Measurements from ENCODE around the gene FOXN4.

The FOXN4 gene, protein sequence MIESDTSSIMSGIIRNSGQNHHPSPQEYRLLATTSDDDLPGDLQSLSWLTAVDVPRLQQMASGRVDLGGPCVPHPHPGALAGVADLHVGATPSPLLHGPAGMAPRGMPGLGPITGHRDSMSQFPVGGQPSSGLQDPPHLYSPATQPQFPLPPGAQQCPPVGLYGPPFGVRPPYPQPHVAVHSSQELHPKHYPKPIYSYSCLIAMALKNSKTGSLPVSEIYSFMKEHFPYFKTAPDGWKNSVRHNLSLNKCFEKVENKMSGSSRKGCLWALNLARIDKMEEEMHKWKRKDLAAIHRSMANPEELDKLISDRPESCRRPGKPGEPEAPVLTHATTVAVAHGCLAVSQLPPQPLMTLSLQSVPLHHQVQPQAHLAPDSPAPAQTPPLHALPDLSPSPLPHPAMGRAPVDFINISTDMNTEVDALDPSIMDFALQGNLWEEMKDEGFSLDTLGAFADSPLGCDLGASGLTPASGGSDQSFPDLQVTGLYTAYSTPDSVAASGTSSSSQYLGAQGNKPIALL

DNA sequence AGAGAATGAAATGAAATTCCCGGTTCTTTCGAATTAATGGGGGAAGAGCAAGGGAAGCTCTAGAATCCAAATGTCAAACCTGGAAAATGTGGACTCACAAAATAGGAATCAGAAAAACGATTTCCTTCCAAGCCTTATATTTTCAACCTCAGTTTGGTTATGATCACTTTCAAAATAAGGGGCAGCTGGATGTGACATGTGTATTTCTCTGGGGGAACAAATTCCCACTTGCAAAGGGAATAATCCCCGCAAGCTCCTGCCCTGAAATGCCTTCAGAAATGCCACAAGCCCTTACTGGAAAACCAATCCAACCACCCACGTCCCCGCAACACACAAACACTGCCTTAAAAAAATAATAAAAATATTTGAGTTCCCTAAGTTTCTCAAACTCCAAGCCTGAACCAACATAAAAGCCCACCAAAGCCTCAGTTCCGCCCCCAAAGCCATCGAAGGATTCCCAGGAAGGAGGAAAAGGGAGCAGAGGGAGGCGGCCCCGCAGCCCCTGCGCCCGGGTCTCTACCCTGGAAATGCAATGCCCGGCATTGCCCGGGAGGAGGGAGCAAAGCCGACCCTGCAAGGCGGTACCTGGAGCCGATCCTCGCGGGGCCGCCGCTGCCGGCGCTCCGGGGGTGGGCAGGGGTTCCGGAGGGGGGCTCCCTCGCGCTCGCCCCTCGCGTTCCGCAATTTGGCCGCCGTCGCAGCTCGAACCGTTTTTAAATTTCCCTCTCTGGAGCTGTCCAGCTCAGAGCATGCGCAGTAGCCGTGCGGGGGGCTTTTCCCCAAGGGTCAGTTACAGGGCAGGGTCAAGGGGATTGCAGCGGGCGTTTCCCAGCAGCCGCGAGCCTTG, at the start of gene FOXN4:
Gene FOXN4, minus strand, starts transcription at position 751 of the 847 bp plus-strand sequence. CDS start 963 bp downstream, outside the sequence.
- Histone ChIP-seq H3K9me3 (ENCODE audit: control insufficient read depth, insufficient read depth, low read length) (no peaks in the 10 kb centered on the region), H3K36me3 (ENCODE audit: insufficient read depth, low read length) (no peaks in the 10 kb centered on the region), H3K4me1 (ENCODE audit: insufficient read depth, low read length) (no peaks in the 10 kb centered on the region), H3K9ac (ENCODE audit: low read depth, low read length) (peak within 1 kb of the TSS; percentile 73)

GRCh38 chr12:109358154-109358869, 49.2 kb upstream of the FOXN4 start:
- no peaks in the 10 kb centered on the region for H3K4me1 ChIP-seq (ENCODE audit: insufficient read depth, low read length)
- no peaks in the 10 kb centered on the region; the same call in 1 of the 2 replicates for H3K36me3 ChIP-seq (ENCODE audit: insufficient read depth, low read length)
- H3K9ac ChIP-seq (ENCODE audit: low read depth, low read length) = no peak overlapping the region
- H3K9me3 ChIP-seq (ENCODE audit: control insufficient read depth, insufficient read depth, low read length) = no peaks in the 10 kb centered on the region

DNA sequence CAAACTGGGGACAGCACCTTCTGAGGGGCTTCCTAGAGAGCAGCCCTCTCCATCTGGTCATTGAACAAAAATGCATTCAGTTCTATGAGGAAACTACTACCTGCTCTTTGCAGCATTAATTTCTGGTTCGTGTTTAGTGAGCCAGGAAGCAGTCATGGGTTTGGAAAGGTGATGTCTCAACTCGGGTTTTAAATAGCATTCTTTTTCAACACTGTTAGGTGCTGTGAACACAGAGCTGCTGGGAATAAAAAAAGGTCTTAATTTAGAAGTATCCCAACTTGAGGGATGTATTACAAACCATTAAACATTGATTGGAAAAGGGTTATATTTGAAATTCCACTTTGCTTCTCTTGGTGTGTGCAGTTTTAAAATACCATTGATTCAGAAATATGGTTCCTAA, 47.9 kb upstream of the FOXN4 start:
- H3K9ac ChIP-seq (ENCODE audit: low read depth, low read length) = no peak overlapping the region
- H3K4me1 ChIP-seq (ENCODE audit: insufficient read depth, low read length) = no peaks in the 10 kb centered on the region
- H3K36me3 ChIP-seq (ENCODE audit: insufficient read depth, low read length) = no peaks in the 10 kb centered on the region; the same call in 1 of the 2 replicates
- H3K9me3 ChIP-seq (ENCODE audit: control insufficient read depth, insufficient read depth, low read length) = no peaks in the 10 kb centered on the region

- Histone ChIP-seq H3K9me3 (ENCODE audit: control insufficient read depth, insufficient read depth, low read length) (no peaks in the 10 kb centered on the region), H3K4me1 (ENCODE audit: insufficient read depth, low read length) (no peaks in the 10 kb centered on the region), H3K9ac (ENCODE audit: low read depth, low read length) (no peak overlapping the region), H3K36me3 (ENCODE audit: insufficient read depth, low read length) (no peaks in the 10 kb centered on the region; the same call in 1 of the 2 replicates)
Measured at GRCh38 chr12:109356577-109356976, 47.5 kb upstream of the FOXN4 start.

DNA sequence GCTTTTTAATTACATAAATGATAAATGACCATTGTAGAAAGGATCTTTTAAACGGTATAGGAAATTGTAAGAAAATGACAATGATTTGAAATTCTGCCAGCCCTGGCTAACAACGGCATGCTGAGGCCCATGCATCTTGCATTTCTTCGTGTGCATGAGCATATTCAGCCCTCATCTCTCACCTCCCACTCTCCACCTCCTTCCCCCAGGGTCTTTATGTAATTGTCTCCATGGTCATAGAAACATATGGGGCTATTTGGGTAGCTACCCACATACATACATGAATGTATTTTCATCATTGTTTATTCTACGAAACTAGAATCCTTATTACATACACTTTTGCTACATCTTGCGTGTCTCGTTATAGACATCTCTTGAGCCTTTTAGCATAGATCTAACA, 43.1 kb upstream of the FOXN4 start:
- H3K9me3 ChIP-seq (ENCODE audit: control insufficient read depth, insufficient read depth, low read length) = no peaks in the 10 kb centered on the region

GRCh38 chr12:109347589-109347988, 38.5 kb upstream of the FOXN4 start, which contains the start of gene MYO1H:
Gene MYO1H (plus strand): TSS chr12:109347900. CDS start chr12:109347961, 61 bp downstream.
- H3K9me3 ChIP-seq (ENCODE audit: control insufficient read depth, insufficient read depth, low read length) = no peaks in the 10 kb centered on the region
- no peaks in the 10 kb centered on the region for H3K36me3 ChIP-seq (ENCODE audit: insufficient read depth, low read length)
- H3K4me1 ChIP-seq (ENCODE audit: insufficient read depth, low read length) = no peaks in the 10 kb centered on the region
- no peak within 1 kb of the TSS for H3K9ac ChIP-seq (ENCODE audit: low read depth, low read length)

More for the DNA sequence above, 43.1 kb upstream of the FOXN4 start:
- Histone ChIP-seq H3K4me1 (ENCODE audit: insufficient read depth, low read length) (no peaks in the 10 kb centered on the region), H3K36me3 (ENCODE audit: insufficient read depth, low read length) (no peaks in the 10 kb centered on the region; the same call in 1 of the 2 replicates), H3K9ac (ENCODE audit: low read depth, low read length) (no peak overlapping the region)

DNA sequence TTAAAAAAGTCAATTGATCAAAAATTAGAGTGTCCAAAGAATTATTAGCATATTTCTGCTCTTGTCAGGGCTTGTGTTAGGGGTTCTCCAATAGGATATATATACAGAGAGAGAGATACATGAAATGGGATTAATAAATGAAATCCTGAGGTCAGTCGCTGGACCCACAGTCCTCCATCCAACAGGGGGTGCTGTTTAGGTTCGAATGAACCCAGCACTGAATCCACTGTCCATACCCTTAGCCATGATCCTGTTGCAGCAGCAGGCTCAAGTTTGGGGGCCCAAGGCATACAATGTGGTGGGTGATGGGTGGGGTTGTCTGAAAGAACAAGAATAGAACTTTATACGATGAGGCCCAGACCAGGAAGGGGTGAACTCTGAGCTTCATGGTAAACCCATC, 37.8 kb upstream of the FOXN4 start:
- Histone ChIP-seq H3K9ac (ENCODE audit: low read depth, low read length) (no peak overlapping the region), H3K4me1 (ENCODE audit: insufficient read depth, low read length) (no peaks in the 10 kb centered on the region), H3K9me3 (ENCODE audit: control insufficient read depth, insufficient read depth, low read length) (no peaks in the 10 kb centered on the region), H3K36me3 (ENCODE audit: insufficient read depth, low read length) (no peaks in the 10 kb centered on the region)

DNA sequence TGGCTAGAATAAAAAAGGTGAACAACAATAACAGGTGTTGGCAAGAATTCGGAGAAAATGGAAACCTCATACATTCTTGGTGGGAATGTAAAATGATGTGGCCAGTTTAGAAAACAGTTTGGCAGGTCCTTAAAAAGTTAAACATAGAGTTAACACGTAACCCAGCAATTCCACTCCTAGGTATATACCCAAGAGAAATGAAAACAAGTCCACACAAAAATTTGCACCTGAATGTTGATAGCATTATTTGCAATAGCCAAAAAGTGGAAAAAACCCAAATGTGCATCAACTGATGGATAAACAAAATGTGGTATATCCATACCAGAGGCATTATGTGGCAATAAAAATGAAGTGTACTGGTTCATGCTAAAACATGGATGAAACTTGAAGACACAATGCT, 36.3 kb upstream of the FOXN4 start:
- H3K9me3 ChIP-seq (ENCODE audit: control insufficient read depth, insufficient read depth, low read length) = no peaks in the 10 kb centered on the region
- H3K4me1 ChIP-seq (ENCODE audit: insufficient read depth, low read length) = no peaks in the 10 kb centered on the region
- H3K9ac ChIP-seq (ENCODE audit: low read depth, low read length) = no peak overlapping the region
- H3K36me3 ChIP-seq (ENCODE audit: insufficient read depth, low read length) = no peaks in the 10 kb centered on the region

DNA sequence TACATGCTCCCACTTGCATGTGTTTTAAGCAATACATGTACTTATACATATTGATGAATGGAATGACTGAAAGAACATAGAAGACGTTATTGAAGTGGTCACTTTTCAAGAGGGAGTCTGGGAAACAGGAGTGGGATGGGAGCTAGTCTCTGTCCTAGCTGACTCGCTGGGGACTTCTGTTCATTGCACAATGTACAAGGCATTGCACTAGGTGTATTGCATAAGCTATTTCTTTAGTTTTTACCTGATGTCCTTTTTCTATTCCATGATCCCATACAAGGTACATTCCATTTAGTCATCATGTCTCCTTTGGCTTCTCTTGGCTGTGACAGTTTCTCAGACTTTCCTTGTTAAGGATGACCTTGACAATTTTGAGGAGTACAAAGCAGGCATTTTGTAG, 34.6 kb upstream of the FOXN4 start:
- Histone ChIP-seq H3K36me3 (ENCODE audit: insufficient read depth, low read length) (no peaks in the 10 kb centered on the region), H3K4me1 (ENCODE audit: insufficient read depth, low read length) (no peaks in the 10 kb centered on the region), H3K9ac (ENCODE audit: low read depth, low read length) (no peak overlapping the region), H3K9me3 (ENCODE audit: control insufficient read depth, insufficient read depth, low read length) (no peaks in the 10 kb centered on the region)

GRCh38 chr12:109336593-109336992, 27.5 kb upstream of the FOXN4 start:
- Histone ChIP-seq H3K9me3 (ENCODE audit: control insufficient read depth, insufficient read depth, low read length) (no peaks in the 10 kb centered on the region), H3K4me1 (ENCODE audit: insufficient read depth, low read length) (no peaks in the 10 kb centered on the region), H3K36me3 (ENCODE audit: insufficient read depth, low read length) (no peaks in the 10 kb centered on the region), H3K9ac (ENCODE audit: low read depth, low read length) (no peak overlapping the region)

DNA sequence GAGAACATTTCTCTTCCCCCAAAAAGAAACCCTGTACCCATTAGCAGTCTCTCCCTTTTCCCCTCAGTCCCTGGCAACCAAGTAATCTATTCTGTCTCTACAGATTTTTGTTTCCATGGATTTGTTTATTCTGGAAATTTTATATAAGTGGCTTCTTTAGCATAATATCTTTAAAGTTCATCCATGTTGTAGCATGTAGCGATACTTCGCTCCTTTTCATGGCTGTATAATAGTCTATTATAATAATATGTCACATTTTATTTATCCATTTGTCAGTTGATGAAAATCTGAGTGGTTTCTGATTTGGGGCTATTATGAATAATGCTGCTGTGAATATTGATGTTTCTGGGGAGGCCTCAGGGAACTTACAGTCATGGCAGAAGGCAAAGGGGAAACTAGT, 25.8 kb upstream of the FOXN4 start:
- H3K4me1 ChIP-seq (ENCODE audit: insufficient read depth, low read length) = no peaks in the 10 kb centered on the region
- H3K36me3 ChIP-seq (ENCODE audit: insufficient read depth, low read length) = no peaks in the 10 kb centered on the region
- no peak overlapping the region for H3K9ac ChIP-seq (ENCODE audit: low read depth, low read length)
- H3K9me3 ChIP-seq (ENCODE audit: control insufficient read depth, insufficient read depth, low read length) = no peaks in the 10 kb centered on the region

GRCh38 chr12:109331301-109331952, 22.3 kb upstream of the FOXN4 start:
- H3K36me3 ChIP-seq (ENCODE audit: insufficient read depth, low read length) = no peaks in the 10 kb centered on the region
- no peaks in the 10 kb centered on the region for H3K4me1 ChIP-seq (ENCODE audit: insufficient read depth, low read length)
- no peak overlapping the region for H3K9ac ChIP-seq (ENCODE audit: low read depth, low read length)
- H3K9me3 ChIP-seq (ENCODE audit: control insufficient read depth, insufficient read depth, low read length) = no peaks in the 10 kb centered on the region

DNA sequence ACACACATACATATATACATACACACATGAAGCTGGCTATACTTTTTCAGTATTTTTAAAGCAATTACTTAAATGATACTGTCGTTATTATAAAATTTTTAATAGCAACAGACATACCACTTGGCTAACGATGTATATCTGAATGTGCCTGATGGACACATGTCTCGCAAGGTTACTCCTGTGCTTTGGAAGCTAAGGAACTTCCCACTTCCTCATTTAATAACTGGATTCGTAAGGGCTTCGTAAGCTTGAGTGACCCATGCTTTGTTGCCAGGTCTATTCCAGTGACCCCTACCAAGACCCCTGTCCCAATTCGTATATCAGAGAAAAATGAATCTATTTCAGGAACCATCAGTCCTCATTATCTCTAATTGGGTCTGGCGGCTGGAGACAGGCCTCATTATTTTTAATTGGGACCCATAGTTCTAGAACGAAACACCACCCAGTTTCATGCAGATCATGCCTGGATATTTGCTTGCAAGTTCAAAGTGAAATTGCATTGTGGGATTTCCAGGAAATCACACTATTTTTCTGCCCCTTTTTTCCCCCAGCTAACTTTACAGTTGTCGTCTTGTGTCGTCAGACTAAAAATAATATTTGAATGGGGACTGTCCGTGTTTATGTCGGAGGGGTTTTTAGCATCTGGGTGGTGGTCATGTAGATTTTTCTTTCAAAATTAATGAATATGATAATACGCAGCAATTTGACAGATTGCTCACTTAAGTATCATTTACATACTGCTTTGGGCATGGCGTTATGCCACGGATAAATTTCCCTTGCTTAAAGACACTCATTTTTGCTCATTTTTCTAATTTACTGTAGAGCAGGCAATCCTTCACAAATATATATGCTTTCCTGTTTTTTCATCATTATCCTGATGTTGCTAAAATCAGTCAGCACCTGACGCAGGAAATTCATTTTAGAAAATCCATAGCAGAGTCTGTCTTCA, 21.5 kb upstream of the FOXN4 start:
- Histone ChIP-seq H3K9ac (ENCODE audit: low read depth, low read length) (no peak overlapping the region), H3K36me3 (ENCODE audit: insufficient read depth, low read length) (no peaks in the 10 kb centered on the region), H3K9me3 (ENCODE audit: control insufficient read depth, insufficient read depth, low read length) (no peaks in the 10 kb centered on the region), H3K4me1 (ENCODE audit: insufficient read depth, low read length) (no peaks in the 10 kb centered on the region)

Measured in ES-I3 (cell line).